Panc1 (cell line): Measurements from ENCODE around the gene NUP210. TPM values are rescaled to one million over a fixed set of nuclear protein-coding genes. Genes with fewer than 3 reads are reported as not detected.

Source experiments
- ATAC-seq: fragments of 200-7000 bp; cut with Tn5 transposase; 2 replicates; pipeline ENCODE4 v1.9.1; 2020; ENCODE audit warnings: mild to moderate bottlenecking, moderate library complexity
- BruUV-seq: library from RNA; stranded (reverse); fragments of 400-500 nt; replicated peaks from 2 replicates; lab custom pipeline; 2021; lab: Mats Ljungman, UMichigan
- CTCF ChIA-PET: fragments of 300-600 bp; sonication (Branson Sonifier 250); formaldehyde crosslinking; loops from one replicate; lab custom pipeline; 2022; ENCODE audit warnings: antibody characterized with exemption; lab: Charles Lee
- POLR2A ChIA-PET: fragments of 300-600 bp; sonication (Branson Sonifier 250); formaldehyde crosslinking; loops from one replicate; lab custom pipeline; 2022; ENCODE audit warnings: antibody characterized with exemption; lab: Charles Lee
- DNase-seq: peaks from one replicate; pipeline ENCODE4 v3.0.0-alpha.2; 2010; ENCODE audit warnings: low read depth, low spot score
- H3K27ac ChIP-seq: 2 replicates; pipeline ENCODE4 v1.5.1; 2011; ENCODE audit warnings: mild to moderate bottlenecking, low read length, inconsistent platforms
- H3K27me3 ChIP-seq: fragments of 200-500 bp; sonication (Bioruptor generic); 2 replicates; pipeline ENCODE4 v1.6.0; 2014; ENCODE audit warnings: low read length, inconsistent platforms; ENCODE audit not compliant: control insufficient read depth, insufficient read depth
- H3K36me3 ChIP-seq: fragments of 200-500 bp; sonication (Bioruptor generic); 2 replicates; pipeline ENCODE4 v1.5.1; 2014; ENCODE audit warnings: inconsistent platforms, mild to moderate bottlenecking, low read length, moderate library complexity; ENCODE audit not compliant: control insufficient read depth, insufficient read depth
- H3K4me1 ChIP-seq: 2 replicates; pipeline ENCODE4 v1.5.1; 2011; ENCODE audit warnings: inconsistent platforms, mild to moderate bottlenecking, low read length, moderate library complexity; ENCODE audit not compliant: control insufficient read depth, insufficient read depth
- H3K4me3 ChIP-seq, 2 experiments: 2 replicates each; pipeline ENCODE4 v1.5.1; 2011 to 2012; ENCODE audit warnings: low read depth in 2 of 2, low read length in 2 of 2, mild to moderate bottlenecking in 2 of 2, inconsistent platforms in 1 of 2, moderate library complexity in 1 of 2
- H3K9me3 ChIP-seq: fragments of 200-500 bp; sonication (Bioruptor generic); 2 replicates; pipeline ENCODE4 v1.5.1; 2014; ENCODE audit warnings: low read depth, mild to moderate bottlenecking, inconsistent platforms, low read length, moderate library complexity; ENCODE audit not compliant: control insufficient read depth, insufficient read depth
- in situ Hi-C: cut with HindIII; loops from 2 replicates; pipeline ENCODE4 v1.10.0; 2016; ENCODE audit warnings: low sequenced_read_pairs, low pct_unique_long_range_greater_than_20kb
- intact Hi-C: fragments of 100-400 bp; cut with micrococcal nuclease; formaldehyde crosslinking; loops from one replicate; pipeline ENCODE4 v1.10.0; 2022; ENCODE audit not compliant: unreplicated experiment
- total RNA-seq: library from RNA; stranded (reverse); gene quantifications from one replicate; pipeline ENCODE4 v1.2.1, GENCODE V29; 2021; ENCODE audit not compliant: unreplicated experiment
- TF ChIP-seq, protein P1 (sequence below), 2 experiments: IDR thresholded peaks; 2 replicates each; pipeline ENCODE4 v1.6.1; 2011 to 2012; ENCODE audit warnings: low read depth in 2 of 2, control low read depth in 1 of 2, low read length in 1 of 2, mild to moderate bottlenecking in 1 of 2, moderate library complexity in 1 of 2; ENCODE audit not compliant: insufficient read depth in 1 of 2

Gene NUP210
- total RNA-seq, 1 experiment from 2014 or later = 36.8 TPM

DNA sequence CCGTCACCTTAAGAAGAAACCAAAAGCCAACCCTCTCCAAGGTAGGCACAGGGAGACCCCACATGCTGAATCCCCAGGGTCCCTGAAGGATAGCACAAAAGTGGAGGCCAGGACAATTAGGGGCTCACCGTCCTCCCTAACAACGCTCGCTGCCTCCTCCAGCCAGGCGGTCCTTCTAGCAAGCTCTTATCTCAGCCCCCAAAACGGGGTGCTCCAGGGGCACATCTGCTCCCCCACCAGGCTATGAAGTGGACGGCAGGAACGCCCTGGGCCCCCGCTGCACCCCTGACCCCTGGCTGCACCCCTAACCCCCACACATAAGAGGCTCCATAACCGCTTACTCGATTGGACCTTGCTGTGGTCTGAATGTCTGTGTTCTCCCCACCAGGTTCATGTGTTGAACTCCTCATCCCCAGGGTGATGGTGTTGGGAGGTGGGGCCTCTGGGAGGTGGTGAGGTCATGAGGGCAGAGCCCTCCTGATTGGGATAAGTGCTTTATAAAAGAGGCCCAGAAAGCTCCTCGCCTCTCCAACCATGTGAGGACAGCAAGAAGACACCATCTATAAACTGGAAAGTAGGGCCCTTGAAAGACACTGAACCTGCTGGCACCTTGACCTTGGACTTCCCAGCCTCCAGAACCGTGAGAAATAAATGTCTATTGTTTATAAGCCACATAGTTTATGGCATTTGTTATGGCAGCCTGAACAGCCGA is 153.3 kb downstream of the NUP210 start:
- POLR2A ChIA-PET = no interaction called here
- no TSS peak for BruUV-seq

More for the DNA sequence above, 153.3 kb downstream of the NUP210 start:
- H3K4me3 ChIP-seq = no peak overlapping the region
- no peak overlapping the region for H3K27ac ChIP-seq
- H3K9me3 ChIP-seq = no peaks in the 10 kb centered on the region; the same call in 1 of the 2 replicates
- TF ChIP-seq, protein P1, sequence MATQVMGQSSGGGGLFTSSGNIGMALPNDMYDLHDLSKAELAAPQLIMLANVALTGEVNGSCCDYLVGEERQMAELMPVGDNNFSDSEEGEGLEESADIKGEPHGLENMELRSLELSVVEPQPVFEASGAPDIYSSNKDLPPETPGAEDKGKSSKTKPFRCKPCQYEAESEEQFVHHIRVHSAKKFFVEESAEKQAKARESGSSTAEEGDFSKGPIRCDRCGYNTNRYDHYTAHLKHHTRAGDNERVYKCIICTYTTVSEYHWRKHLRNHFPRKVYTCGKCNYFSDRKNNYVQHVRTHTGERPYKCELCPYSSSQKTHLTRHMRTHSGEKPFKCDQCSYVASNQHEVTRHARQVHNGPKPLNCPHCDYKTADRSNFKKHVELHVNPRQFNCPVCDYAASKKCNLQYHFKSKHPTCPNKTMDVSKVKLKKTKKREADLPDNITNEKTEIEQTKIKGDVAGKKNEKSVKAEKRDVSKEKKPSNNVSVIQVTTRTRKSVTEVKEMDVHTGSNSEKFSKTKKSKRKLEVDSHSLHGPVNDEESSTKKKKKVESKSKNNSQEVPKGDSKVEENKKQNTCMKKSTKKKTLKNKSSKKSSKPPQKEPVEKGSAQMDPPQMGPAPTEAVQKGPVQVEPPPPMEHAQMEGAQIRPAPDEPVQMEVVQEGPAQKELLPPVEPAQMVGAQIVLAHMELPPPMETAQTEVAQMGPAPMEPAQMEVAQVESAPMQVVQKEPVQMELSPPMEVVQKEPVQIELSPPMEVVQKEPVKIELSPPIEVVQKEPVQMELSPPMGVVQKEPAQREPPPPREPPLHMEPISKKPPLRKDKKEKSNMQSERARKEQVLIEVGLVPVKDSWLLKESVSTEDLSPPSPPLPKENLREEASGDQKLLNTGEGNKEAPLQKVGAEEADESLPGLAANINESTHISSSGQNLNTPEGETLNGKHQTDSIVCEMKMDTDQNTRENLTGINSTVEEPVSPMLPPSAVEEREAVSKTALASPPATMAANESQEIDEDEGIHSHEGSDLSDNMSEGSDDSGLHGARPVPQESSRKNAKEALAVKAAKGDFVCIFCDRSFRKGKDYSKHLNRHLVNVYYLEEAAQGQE (IDR thresholded peaks at IDR 0.05; ENCODE audit: insufficient read depth in 1 of 2, low read depth in 2 of 2, low read length in 1 of 2) = no peak
- no peak for ATAC-seq
- in situ Hi-C loops = no loop called here
- CTCF ChIA-PET = interaction anchor here (1.2 kb wide), 1 partner anchor 73 kb away, joined by 3 read pairs; no protein-coding TSS in a partner anchor
- H3K36me3 ChIP-seq = no peaks in the 10 kb centered on the region
- intact Hi-C loops = no loop called here
- no peaks in the 10 kb centered on the region; the same call in 1 of the 2 replicates for H3K4me1 ChIP-seq
- DNase-seq = no peak
- H3K27me3 ChIP-seq = no peaks in the 10 kb centered on the region

Other genes starting within 250 kb of the NUP210 start
- gene HDAC11, start 60.0 kb upstream of the NUP210 start, total RNA-seq = 10.6 TPM
- gene FBLN2, start 128.8 kb upstream of the NUP210 start, total RNA-seq = 0.44 TPM